ENCODE measurements around the gene DNAH17. TPM values are rescaled to one million over a fixed set of nuclear protein-coding genes. Genes with fewer than 3 reads are reported as not detected.
"Not testable (repeated sequence)": the region's sequence is repeated elsewhere in the genome, so short reads cannot be mapped to it uniquely, and the experiment has no call there.

The DNAH17 gene
- total and polyA plus RNA-seq, 8 donors, result 0.64 to 7.2 (median 3.6) TPM

DNA sequence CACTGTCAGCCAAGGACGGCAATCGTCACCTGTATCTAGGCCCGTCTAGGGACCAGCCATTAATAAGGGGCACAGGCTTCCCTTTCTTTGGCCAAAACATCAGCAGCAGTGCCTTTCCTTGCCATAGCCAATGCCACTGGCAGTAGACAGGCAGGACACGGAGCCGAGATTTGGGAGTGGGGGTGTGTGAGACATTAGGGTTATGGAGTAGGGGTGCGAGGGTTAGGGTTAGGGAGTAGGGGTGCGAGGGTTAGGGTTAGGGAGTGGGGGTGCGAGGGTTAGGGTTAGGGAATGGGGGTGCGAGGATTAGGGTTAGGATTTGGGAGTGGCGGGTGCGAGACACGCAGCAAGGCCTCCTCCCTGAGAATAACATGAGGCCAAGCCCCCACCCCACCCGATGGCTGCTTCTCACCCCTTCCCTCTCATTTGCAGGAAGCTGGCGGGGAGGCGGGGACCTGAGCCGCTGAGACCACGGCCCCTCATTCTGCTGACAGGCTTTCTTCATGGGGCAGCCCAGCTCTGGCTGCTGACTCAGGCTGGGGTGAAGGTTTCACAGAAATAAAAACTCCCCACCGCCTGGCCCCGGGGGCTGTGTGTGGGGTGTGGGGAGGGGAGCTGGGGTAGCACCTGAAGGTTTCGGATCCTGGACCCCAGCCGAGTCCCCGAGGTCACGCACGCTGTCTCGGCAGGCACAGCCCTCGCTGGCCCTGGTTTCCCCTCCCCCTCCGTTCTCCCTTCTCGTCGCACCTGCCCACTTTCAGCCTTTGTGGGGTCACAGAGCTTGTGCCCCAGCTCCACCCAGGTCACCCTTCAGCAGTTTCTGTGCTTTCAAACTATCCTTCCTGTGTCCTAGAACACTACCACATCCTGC is 104.9 kb downstream of the DNAH17 start:
- TF ChIP-seq CTCF (IDR thresholded peaks at IDR 0.05), result no peak
- ATAC-seq, result no peak
- Histone ChIP-seq H3K27me3 (peaks cover 0 to 7% of the 10 kb centered on the region in 2 donors), H3K4me3 (no peak overlapping the region), H3K27ac (no peak overlapping the region), H3K36me3 (no peaks in the 10 kb centered on the region), H3K4me1 (no peaks in the 10 kb centered on the region), H3K9me3 (no peaks in the 10 kb centered on the region)
- intact Hi-C loops (cut with DNase I), result no loop called here
- peak in 1 of 4 donors; percentile 60 for DNase-seq

DNA sequence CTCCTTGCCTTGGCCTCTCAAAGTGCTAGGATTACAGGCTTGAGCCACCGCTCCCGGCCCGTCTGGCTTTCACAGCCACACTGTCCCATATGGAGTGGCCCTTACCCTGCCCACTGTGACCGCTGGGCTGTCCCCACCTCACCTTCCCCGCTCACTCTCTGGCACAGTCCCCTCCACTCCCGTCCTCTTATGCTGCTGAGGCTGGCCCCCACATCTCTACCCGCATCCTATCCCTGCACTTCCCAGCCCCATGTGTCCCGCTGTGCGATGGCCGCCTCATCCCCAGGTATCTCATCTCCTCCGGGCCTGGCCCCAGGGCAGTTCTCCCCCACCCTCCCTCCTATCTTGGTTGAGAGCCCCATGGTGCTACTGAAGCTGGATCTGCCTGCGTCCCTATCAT is 105.6 kb downstream of the DNAH17 start:
- ATAC-seq, result no peak
- H3K27me3 ChIP-seq, result peaks cover 0 to 7% of the 10 kb centered on the region in 2 donors

GRCh38 chr17:78469443-78469842 is 107.8 kb downstream of the DNAH17 start:
- Histone ChIP-seq H3K36me3 (no peaks in the 10 kb centered on the region), H3K4me3 (no peak overlapping the region), H3K27me3 (peaks cover 0 to 7% of the 10 kb centered on the region in 2 donors), H3K9me3 (no peaks in the 10 kb centered on the region), H3K4me1 (no peaks in the 10 kb centered on the region), H3K27ac (no peak overlapping the region)
- no peak for TF ChIP-seq CTCF (IDR thresholded peaks at IDR 0.05)
- no peak for ATAC-seq
- intact Hi-C loops (cut with DNase I), result no loop called here
- no peak for DNase-seq

More for the DNA sequence above, 105.6 kb downstream of the DNAH17 start:
- DNase-seq, result peak in 1 of 4 donors; percentile 54
- Histone ChIP-seq H3K4me3 (no peak overlapping the region), H3K4me1 (no peaks in the 10 kb centered on the region), H3K27ac (no peak overlapping the region), H3K9me3 (no peaks in the 10 kb centered on the region), H3K36me3 (no peaks in the 10 kb centered on the region)
- intact Hi-C loops (cut with DNase I), result no loop called here
- no peak for TF ChIP-seq CTCF (IDR thresholded peaks at IDR 0.05)

DNA sequence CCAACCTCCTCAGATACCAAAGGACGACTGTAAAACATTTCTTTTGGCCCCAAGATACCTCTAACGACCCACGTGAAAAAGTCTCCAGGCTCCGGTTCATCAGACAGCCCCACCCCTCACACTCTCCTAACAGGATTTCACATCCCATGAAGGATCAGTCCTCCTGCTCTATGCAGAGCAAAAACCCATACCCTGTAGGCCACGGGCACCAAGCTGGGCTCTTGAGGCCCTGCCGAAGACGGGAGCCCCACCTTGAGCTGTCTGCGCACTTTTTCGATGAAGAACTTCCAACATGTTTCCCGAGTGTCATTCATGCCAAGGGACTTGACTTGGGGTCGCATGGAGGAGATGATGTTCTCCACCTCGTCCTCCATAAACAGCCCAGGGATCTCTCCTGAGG is 108.8 kb downstream of the DNAH17 start:
- no peaks in the 10 kb centered on the region for H3K36me3 ChIP-seq
- no peak overlapping the region for H3K27ac ChIP-seq
- H3K4me1 ChIP-seq, result no peaks in the 10 kb centered on the region
- H3K4me3 ChIP-seq, result no peak overlapping the region
- DNase-seq (peak in 1 of 4 donors; percentile 42), ATAC-seq (no peak)
- H3K27me3 ChIP-seq, result peaks cover 0 to 7% of the 10 kb centered on the region in 2 donors
- no peaks in the 10 kb centered on the region for H3K9me3 ChIP-seq
- no peak for TF ChIP-seq CTCF (IDR thresholded peaks at IDR 0.05)
- intact Hi-C loops (cut with DNase I), result no loop called here

GRCh38 chr17:78466786-78467715 is 110.1 kb downstream of the DNAH17 start:
- Histone ChIP-seq H3K4me3 (no peak overlapping the region), H3K9me3 (no peaks in the 10 kb centered on the region), H3K36me3 (no peaks in the 10 kb centered on the region), H3K27ac (no peak overlapping the region), H3K27me3 (no peaks in the 10 kb centered on the region), H3K4me1 (no peaks in the 10 kb centered on the region)
- ATAC-seq (no peak), DNase-seq (peak in 1 of 4 donors; percentile 69)
- intact Hi-C loops (cut with DNase I), result no loop called here
- no peak for TF ChIP-seq CTCF (IDR thresholded peaks at IDR 0.05)

DNA sequence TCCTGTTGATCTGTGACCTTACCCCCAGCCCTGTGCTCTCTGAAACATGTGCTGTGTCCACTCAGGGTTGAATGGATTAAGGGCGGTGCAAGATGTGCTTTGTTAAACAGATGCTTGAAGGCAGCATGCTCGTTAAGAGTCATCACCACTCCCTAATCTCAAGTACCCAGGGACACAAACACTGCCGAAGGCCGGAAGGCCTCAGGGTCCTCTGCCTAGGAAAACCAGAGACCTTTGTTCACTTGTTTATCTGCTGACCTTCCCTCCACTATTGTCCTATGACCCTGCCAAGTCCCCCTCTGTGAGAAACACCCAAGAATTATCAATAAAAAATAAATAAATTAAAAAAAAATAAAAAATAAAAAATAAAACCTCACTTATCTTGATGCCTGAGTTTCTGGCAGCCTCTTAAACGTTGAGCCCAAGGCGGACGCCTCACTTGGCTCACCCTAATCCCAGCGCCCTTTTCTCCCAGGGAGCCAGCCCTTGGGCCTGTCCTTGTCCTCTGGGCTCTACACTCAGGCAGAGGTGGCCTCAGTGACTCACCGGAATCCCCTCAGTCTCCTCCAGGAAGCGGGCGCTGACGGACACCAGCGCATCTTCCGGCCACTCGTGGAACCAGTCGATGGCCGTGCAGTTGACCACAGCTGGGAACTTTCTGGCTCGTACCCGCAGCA is 110.9 kb downstream of the DNAH17 start:
- H3K9me3 ChIP-seq; H3K4me1 ChIP-seq; H3K4me3 ChIP-seq; intact Hi-C loops (cut with DNase I); H3K27ac ChIP-seq; H3K27me3 ChIP-seq; H3K36me3 ChIP-seq: not testable (repeated sequence)
- DNase-seq (peak in 1 of 4 donors; percentile 69), ATAC-seq (peak; percentile 24)
